OCI-M2 (cell line): ENCODE data around the gene SFSWAP.
"Not testable (repeated sequence)": the region's sequence is repeated elsewhere in the genome, so short reads cannot be mapped to it uniquely, and the experiment has no call there.

Experiments
- DNase-seq: peaks from one replicate; lab custom pipeline; 2025; ENCODE audit not compliant: unreplicated experiment; lab: John Stamatoyannopoulos, UW

SFSWAP gene

GRCh38 chr12:131679186-131679585 lies 31.7 kb upstream of the SFSWAP start:
- not testable (repeated sequence) for DNase-seq

GRCh38 chr12:131679816-131680215 lies 31.1 kb upstream of the SFSWAP start:
- not testable (repeated sequence) for DNase-seq

- DNase-seq = not testable (repeated sequence)
Measured at GRCh38 chr12:131680392-131681256, 30.3 kb upstream of the SFSWAP start.

- no peak for DNase-seq
Measured at GRCh38 chr12:131681257-131681620, 29.7 kb upstream of the SFSWAP start.

GRCh38 chr12:131681746-131682509 lies 29.0 kb upstream of the SFSWAP start:
- DNase-seq = not testable (repeated sequence)

- DNase-seq = no peak
Measured at GRCh38 chr12:131682510-131682895, 28.4 kb upstream of the SFSWAP start.

GRCh38 chr12:131683266-131684014 lies 27.4 kb upstream of the SFSWAP start:
- DNase-seq = no peak

GRCh38 chr12:131684015-131684725 lies 26.7 kb upstream of the SFSWAP start:
- DNase-seq = no peak

GRCh38 chr12:131687346-131688125 lies 23.4 kb upstream of the SFSWAP start:
- no peak for DNase-seq

- no peak for DNase-seq
Measured at GRCh38 chr12:131688131-131688844, 22.6 kb upstream of the SFSWAP start.

GRCh38 chr12:131688845-131689154 lies 22.1 kb upstream of the SFSWAP start:
- no peak for DNase-seq

GRCh38 chr12:131690320-131690719 lies 20.6 kb upstream of the SFSWAP start:
- no peak for DNase-seq

GRCh38 chr12:131692431-131692830 lies 18.5 kb upstream of the SFSWAP start:
- DNase-seq = no peak

- DNase-seq = no peak
Measured at GRCh38 chr12:131693149-131693548, 17.7 kb upstream of the SFSWAP start.

- no peak for DNase-seq
Measured at GRCh38 chr12:131694116-131694838, 16.6 kb upstream of the SFSWAP start.

GRCh38 chr12:131695968-131696367 lies 14.9 kb upstream of the SFSWAP start:
- DNase-seq = no peak

- DNase-seq = no peak
Measured at GRCh38 chr12:131698286-131698685, 12.6 kb upstream of the SFSWAP start.

GRCh38 chr12:131699434-131699833 lies 11.5 kb upstream of the SFSWAP start:
- DNase-seq = no peak

GRCh38 chr12:131700271-131700670 lies 10.6 kb upstream of the SFSWAP start:
- DNase-seq = no peak
